Activated CD4-positive, alpha-beta T cell treated with anti-CD3 and anti-CD28 coated beads, Interleukin-2, amount 50 U/mL, for 48 hours (primary cell): ENCODE data around the gene NUBP1.
"Not testable (repeated sequence)": the region's sequence is repeated elsewhere in the genome, so short reads cannot be mapped to it uniquely, and the experiment has no call there.

Experiments used
- DNase-seq, 2 experiments: peaks; one replicate each; pipeline ENCODE4 v3.0.0-alpha.2; 2020

The NUBP1 gene

GRCh38 chr16:10752843-10753523 lies 9.3 kb downstream of the NUBP1 start:
- DNase-seq: no peak

GRCh38 chr16:10753670-10754069 lies 10.0 kb downstream of the NUBP1 start:
- DNase-seq: no peak

DNA sequence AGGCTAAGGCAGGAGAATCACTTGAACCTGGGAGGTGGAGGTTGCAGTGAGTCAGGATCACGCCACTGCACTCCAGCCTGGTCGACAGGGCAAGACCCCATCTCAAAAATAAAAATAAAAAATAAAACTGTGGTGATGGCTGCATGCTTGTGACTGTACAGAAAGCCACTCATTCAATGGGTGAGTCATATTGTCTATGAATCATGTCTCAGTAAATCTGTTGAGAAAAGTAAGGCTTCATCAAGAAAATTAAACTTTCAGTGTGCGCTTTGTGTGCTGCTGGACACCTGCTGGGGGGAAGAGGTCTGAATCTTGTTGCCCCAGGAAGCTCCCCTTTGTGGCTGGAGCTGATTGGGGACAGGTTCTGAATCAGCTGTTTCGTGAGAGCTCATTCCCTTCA lies 11.3 kb downstream of the NUBP1 start:
- DNase-seq: no peak

- no peak for DNase-seq
These were observed 12.9 kb downstream of the NUBP1 start for GRCh38 chr16:10756574-10756973.

DNA sequence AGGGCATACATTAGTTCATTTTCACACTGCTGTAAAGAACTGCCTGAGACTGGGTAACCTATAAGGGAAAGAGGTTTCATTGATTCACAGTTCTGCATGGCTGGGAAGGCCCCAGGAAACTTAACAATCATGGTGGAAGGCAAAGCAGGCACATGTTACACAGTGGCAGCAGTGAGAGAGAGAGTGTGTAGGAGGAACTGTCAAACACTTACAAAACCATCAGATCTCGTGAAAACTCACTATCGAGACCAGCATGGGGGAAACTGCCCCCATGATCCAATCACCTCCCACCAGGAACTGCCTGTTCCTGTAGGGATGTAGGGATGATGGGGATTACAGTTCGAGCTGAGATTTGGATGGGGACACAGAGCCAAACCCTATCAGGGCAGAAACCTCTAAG lies 17.2 kb downstream of the NUBP1 start:
- no peak for DNase-seq

GRCh38 chr16:10761373-10761772 lies 17.7 kb downstream of the NUBP1 start:
- DNase-seq: no peak

- no peak for DNase-seq
These were observed 18.8 kb downstream of the NUBP1 start for GRCh38 chr16:10762336-10763016.

- no peak for DNase-seq
These were observed 19.8 kb downstream of the NUBP1 start for GRCh38 chr16:10763456-10763855.

DNA sequence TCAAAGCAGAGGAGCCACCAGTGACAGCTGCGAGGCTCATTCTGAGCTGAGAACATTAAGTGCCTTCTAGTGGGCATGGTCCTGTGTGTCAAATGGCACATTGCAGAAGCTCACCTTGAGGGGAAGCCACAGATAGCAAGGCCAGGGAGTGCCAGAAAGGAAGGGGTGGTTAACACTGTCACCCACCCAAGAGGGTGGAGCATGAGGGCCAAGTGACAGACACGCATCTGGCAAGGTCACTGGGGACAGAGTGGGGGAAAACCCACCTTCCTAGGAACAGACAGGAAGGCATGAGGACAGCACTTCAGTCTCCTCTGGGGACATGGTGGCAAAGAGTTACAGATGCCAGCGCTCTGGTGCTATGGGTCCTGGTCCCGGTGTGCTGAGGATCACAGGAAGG lies 22.1 kb downstream of the NUBP1 start:
- no peak for DNase-seq

DNA sequence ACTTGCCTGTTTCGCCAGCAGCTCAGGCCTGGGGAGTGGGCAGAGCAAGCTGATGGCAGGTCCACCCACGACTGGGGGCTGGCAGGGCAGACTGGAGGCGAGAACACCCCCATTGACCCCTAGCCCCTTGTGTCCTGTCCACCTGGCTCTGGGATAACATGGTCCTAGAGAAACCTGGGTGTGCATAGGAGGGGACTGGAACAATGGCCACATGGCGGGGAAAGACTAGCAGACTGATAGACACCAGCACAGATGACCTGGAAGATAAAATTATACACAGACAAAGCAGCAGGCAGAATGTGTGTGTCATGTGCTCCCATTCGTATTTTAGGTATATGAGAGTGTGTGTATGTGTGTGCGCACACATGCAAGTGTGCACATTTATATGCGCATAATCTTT lies 23.5 kb downstream of the NUBP1 start:
- no peak for DNase-seq

- no peak for DNase-seq
These were observed 25.7 kb downstream of the NUBP1 start for GRCh38 chr16:10769381-10769780.

GRCh38 chr16:10770907-10771306 lies 27.3 kb downstream of the NUBP1 start:
- no peak for DNase-seq

DNA sequence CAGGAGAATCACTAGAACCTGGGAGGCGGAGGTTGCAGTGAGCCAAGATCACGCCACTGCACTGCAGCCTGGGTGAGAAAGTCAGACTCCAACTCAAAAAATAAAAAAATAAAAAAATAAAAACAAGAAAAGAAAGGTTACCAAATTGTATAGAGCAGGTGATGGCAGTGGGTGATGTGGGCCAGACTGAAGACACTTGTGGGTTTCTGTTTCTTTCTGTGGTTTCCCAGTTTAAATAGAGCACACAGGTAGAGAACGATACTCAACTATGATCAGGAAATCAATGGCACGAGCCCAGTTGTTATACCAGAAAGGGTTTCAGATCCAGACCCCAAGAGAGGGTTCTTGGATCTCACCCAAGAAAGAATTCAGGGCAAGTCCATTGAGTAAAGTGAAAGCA lies 32.6 kb downstream of the NUBP1 start:
- DNase-seq: no peak

DNA sequence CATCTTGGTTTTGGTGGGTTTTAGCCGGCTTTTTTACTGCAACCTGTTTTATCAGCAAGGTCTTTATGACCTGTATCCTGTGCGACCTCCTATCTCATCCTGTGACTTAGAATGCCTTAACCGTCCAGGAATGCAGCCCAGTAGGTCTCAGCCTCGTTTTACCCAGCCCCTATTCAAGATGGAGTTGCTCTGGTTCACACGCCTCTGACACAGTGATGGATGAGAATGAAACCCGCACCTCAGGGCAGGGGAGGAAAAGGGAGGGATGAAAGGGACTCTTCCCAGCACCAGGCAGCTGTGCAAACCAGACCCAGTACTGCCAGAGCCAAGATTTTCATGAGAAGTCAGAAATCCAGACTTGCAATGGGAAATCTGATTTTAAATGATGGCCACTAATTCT lies 33.3 kb downstream of the NUBP1 start:
- not testable (repeated sequence) for DNase-seq

DNA sequence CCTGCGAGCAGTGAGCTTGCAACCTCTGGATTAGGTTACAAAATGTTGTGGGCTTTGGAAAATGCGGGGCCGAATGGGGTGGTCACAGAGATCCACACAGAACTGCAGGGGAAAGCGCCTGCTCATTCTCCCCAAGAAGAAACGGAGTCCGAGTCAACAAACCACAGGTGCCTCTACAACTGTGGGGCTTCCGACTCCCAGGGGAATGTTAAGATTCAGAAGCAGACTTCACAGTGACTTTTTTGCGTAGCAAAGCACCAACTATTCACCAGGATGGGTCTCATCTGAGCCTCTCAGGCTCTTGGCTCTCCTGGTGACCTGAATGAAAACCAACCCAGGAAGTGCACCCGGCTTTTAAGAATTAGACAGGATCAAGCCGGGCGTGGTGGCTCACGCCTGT lies 33.7 kb downstream of the NUBP1 start:
- DNase-seq: no peak

- DNase-seq: not testable (repeated sequence)
These were observed 36.3 kb downstream of the NUBP1 start for GRCh38 chr16:10779908-10780307.

DNA sequence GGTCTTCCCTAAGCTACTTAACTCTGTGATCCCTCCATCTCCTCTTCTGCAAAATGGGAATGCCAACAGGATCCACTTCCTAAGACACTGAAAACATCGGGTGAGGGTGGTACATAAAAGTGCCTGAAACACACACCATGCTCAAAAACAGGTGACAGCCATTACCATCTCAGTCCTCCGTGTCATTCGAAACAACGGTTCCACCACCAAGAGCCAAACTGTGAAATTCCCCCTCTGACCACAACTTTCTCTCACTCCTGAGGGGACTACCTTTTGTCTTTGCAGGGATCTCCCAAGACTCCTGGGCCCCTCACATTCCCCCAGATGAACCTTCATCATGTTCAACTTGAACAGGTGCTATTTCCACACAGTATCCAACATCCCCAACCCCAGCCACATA lies 37.0 kb downstream of the NUBP1 start:
- no peak for DNase-seq

DNA sequence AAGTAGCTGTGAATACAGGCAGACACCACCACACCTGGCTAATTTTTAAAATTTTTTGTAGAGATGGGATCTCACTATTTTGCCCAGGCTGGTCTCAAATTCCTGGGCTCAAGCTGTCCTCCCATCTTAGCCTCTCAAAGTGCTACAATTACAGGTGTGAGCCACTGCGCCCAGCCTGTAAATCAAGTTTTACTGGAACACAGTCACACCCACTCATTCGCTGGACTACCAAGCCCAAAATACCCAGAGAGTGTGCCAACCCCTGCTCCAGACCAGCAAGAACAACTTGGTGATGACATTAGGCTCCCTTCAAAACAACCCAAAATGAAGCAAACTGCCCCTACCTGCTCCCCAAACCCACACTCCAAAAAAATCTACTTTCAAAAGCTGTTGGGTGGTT lies 39.0 kb downstream of the NUBP1 start:
- DNase-seq: no peak

DNA sequence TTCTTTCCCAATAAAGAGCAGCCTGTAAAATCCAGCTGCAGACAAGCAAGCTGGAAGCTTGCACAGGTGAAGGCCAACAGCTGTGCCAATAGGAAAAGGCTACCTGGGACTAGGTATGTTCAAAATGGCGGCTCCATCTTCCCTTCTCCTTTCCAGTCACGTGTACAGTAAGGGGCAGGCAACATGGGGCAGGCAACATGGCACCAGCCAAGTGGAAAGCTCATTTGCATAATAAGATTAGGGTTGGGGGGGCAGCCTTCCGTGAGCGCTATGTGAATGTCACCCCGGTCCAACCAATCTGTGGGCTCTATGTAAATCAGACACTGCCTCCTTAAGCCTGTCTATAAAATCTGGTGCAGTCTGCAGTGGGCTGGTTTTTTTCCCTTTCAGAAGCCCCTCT lies 43.7 kb downstream of the NUBP1 start:
- no peak for DNase-seq

DNA sequence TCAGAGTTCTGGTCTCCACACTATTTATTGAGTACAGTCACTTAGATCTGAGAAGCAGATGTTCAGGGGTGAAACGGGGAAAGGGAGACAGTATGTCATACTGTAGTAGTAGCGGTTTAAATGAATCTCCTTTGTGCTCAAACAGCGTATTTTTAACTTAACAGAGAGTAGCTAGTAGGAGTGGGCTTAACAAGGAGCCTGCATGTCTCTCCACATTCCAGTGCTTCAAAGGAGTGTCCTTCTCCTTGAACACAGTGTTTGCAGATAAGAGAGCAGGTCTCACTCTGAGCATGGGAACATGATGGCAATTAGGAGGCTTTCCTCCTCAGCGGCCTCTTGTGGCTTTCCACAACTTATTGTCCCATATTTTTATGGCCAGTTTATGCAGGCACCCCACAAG lies 45.0 kb downstream of the NUBP1 start:
- not testable (repeated sequence) for DNase-seq

DNA sequence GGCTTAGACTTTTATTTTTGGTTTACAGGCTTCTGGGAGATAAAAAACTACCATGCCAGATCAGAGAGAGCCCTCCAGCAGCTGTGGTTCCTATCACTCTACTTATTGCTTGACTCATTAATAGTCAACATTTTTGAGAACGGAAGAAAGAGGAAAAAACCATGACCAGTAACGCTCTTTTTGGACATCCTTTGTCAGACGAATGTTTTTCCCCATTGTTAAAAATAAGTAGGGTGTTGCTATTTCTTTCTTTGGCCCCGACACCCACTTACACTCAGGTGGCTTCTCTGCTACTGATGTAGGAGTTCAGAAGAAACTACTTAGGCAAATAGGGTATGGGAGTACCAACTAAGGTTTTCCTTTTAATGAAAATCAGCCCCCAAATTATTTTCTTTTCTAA lies 47.4 kb downstream of the NUBP1 start:
- DNase-seq: no peak

- no peak for DNase-seq
These were observed 56.1 kb downstream of the NUBP1 start for GRCh38 chr16:10799736-10800135.

- no peak for DNase-seq
These were observed 61.7 kb downstream of the NUBP1 start for GRCh38 chr16:10805334-10805733.

DNA sequence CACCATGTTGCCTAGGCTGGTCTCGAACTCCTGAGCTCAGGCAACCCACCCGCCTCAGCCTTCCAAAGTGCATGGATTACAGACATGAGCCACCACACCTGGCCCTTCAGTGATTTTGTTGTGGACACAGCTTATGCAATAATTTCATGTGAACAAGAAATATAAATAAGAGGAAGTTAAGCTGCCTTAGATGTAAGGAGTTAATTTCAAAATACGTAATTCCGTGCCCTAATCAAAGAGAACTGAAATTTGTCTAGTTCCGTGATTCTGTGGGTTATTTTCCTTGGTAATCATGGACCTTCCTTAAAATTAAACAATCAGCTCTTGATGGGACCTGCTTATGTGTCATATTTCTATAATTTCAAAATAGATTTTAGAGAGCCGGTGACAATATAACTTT lies 63.1 kb downstream of the NUBP1 start:
- no peak for DNase-seq

DNA sequence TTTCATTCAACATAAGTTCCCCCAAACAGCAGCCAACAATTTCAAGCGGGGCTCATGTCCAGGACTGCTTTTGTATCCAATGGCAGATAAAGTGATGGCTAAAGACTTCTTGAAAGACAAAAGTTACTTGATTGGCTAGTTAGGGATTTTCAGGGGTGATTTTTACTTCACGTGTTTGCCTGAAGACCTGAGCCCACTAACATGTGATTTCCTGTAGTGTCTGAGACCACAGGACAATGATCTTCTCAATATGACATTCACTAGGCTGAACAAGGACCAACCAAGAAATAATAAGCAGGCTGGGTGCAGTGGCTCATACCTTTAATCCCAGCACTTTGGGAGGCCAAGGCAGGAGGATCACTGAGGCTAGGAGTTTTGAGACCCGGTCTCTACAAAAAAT lies 64.6 kb downstream of the NUBP1 start:
- no peak for DNase-seq
